HepG2 (cell line): ENCODE results near the gene PFDN1.

Source experiments
- SRSF9 ChIP-seq: fragments of 200-400 bp; formaldehyde crosslinking; IDR thresholded peaks from 2 replicates; pipeline ENCODE4 v1.6.1; 2018; ENCODE audit warnings: borderline replicate concordance, mild to moderate bottlenecking, low read depth, low read length; ENCODE audit not compliant: insufficient read depth, poor library complexity, severe bottlenecking
- ZNF749 ChIP-seq: sonication (generic); formaldehyde crosslinking; IDR thresholded peaks from 2 replicates; pipeline ENCODE4 v1.8.0; 2022; ENCODE audit warnings: mild to moderate bottlenecking, missing genetic modification reagents, moderate library complexity, borderline replicate concordance

GRCh38 chr5:140292212-140293036 lies 10.5 kb downstream of the PFDN1 start:
- no peak for TF ChIP-seq SRSF9
- TF ChIP-seq ZNF749, result no peak
